Activated gamma-delta T cell treated with anti-CD3 and anti-CD28 coated beads, Interleukin-2, amount 50 U/mL, for 16 hours (primary cell): ENCODE results near the gene TMBIM1.
"Not testable (repeated sequence)": the region's sequence is repeated elsewhere in the genome, so short reads cannot be mapped to it uniquely, and the experiment has no call there.

ENCODE experiments used
- DNase-seq: peaks from one replicate; pipeline ENCODE4 v3.0.0-alpha.2; 2020; ENCODE audit warnings: low read depth

TMBIM1 gene

GRCh38 chr2:218318241-218318640, 25.9 kb upstream of the TMBIM1 start:
- DNase-seq, result no peak

GRCh38 chr2:218317835-218318234, 25.5 kb upstream of the TMBIM1 start:
- no peak for DNase-seq

GRCh38 chr2:218317303-218317630, 25.0 kb upstream of the TMBIM1 start:
- no peak for DNase-seq

GRCh38 chr2:218315397-218315796, 23.1 kb upstream of the TMBIM1 start:
- no peak for DNase-seq

- DNase-seq, result not testable (repeated sequence)
These were observed 22.5 kb upstream of the TMBIM1 start for GRCh38 chr2:218314764-218315163.

- DNase-seq, result no peak
These were observed 21.1 kb upstream of the TMBIM1 start for GRCh38 chr2:218313356-218313755.

GRCh38 chr2:218312267-218312756, 20.0 kb upstream of the TMBIM1 start:
- DNase-seq, result no peak

- not testable (repeated sequence) for DNase-seq
These were observed 19.4 kb upstream of the TMBIM1 start for GRCh38 chr2:218311541-218312266.

GRCh38 chr2:218310853-218311540, 18.7 kb upstream of the TMBIM1 start:
- DNase-seq, result no peak

GRCh38 chr2:218307415-218308090, 15.2 kb upstream of the TMBIM1 start:
- DNase-seq, result no peak

- no peak for DNase-seq
These were observed 14.0 kb upstream of the TMBIM1 start for GRCh38 chr2:218306184-218306920.

GRCh38 chr2:218305383-218305782, 13.1 kb upstream of the TMBIM1 start:
- DNase-seq, result no peak

GRCh38 chr2:218301176-218301819, 9.0 kb upstream of the TMBIM1 start:
- DNase-seq, result peak; percentile 85

- no peak for DNase-seq
These were observed 7.8 kb upstream of the TMBIM1 start for GRCh38 chr2:218300141-218300540.

- no peak for DNase-seq
These were observed 6.1 kb upstream of the TMBIM1 start for GRCh38 chr2:218298314-218298875.

GRCh38 chr2:218296847-218297246, 4.5 kb upstream of the TMBIM1 start:
- DNase-seq, result no peak

GRCh38 chr2:218296200-218296599, 3.9 kb upstream of the TMBIM1 start:
- DNase-seq, result no peak

GRCh38 chr2:218295029-218295428, 2.7 kb upstream of the TMBIM1 start:
- DNase-seq, result no peak

- DNase-seq, result no peak
These were observed 2.2 kb upstream of the TMBIM1 start for GRCh38 chr2:218294430-218295022.

GRCh38 chr2:218293715-218294429, 1.6 kb upstream of the TMBIM1 start:
- DNase-seq, result no peak
